GM23248 (cell line): ENCODE results near the gene DPM3.

Source experiments
- EZH2 ChIP-seq: fragments of 200-600 bp; sonication (generic); IDR thresholded peaks from 2 replicates; pipeline ENCODE4 v1.6.1; 2018; ENCODE audit warnings: antibody characterized with exemption, mild to moderate bottlenecking; ENCODE audit not compliant: insufficient read depth, poor library complexity, severe bottlenecking
- EZH2phosphoT487 ChIP-seq: fragments of 200-600 bp; sonication (generic); IDR thresholded peaks from 2 replicates; pipeline ENCODE4 v1.6.1; 2018; ENCODE audit warnings: antibody characterized with exemption, moderate library complexity, mild to moderate bottlenecking, low read depth; ENCODE audit not compliant: insufficient read depth

DNA sequence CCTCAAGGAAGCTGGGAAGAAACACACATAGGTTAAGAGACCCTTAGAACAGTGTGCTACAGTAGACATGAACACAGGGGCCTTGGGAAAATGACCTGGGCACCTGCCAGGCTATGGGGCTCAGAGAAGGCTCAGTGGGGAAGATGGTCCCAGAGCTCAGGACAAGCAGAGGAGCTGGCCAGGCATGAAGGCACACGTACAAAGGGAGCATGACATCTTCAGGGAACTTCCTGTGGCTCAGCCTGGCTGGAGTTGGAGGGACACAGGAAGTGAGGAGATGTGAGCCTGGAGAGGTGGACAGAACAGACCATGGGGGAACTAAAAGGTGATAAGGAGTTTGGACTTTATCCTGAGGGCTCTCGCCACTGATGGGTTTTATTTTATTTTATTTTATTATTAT, 8.5 kb downstream of the DPM3 start:
- TF ChIP-seq EZH2 (no peak), EZH2phosphoT487 (no peak)
